ENCODE data around the gene CD22.

The CD22 gene

DNA sequence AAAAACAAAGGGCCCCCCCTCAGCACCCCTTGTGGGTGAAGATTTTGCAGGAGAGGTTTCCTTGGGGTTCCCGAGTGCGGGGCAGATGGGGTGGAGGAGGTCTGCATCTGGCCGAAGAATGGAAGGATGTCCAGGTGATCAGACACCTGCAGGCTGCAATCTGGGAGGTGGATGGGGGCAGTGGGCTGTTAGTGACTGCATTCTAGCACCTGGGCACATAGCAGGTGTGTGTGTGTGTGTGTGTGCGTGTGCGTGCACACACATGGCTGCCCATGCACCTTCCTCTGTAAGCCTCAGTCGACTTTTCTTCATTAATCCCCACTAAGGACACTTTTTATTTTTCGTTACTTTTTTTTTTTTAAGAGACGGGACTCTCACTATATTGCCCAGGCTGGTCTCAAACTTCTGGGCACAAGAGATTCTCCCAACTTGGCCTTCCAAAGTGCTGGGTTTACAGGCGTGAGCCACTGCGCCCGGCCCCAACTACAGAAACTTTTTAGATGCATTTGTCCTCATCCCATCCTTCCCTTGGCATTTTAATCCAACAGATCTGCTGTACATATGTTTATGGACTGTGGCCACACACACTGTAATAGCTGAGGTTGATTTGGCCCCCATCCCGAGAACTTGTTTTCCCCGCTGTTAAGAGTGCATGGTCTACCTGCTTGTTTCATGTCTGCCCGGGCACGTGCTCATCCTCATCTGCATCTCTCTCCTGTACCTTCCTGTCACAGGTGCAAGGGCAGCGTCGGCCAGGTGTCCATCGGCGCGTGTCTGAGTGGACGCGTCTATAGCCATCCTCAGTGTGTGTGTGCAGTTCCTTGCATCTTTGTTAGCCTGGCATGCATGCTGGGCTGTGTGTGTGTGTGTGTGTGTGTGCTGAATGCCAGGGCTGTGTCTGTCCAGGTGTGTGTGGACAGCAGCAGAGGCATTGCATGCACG is 36.3 kb upstream of the CD22 start:
- peaks cover 6% of the 10 kb centered on the region for H3K4me1 ChIP-seq
- no peaks in the 10 kb centered on the region for H3K9me3 ChIP-seq (ENCODE audit: control insufficient read depth, low read length)
- no peak overlapping the region for H3K27ac ChIP-seq
- H3K27me3 ChIP-seq (ENCODE audit: control insufficient read depth, insufficient read depth, low read length) = no peaks in the 10 kb centered on the region
- H3K9ac ChIP-seq = no peak overlapping the region
- no peak overlapping the region for H3K4me3 ChIP-seq (ENCODE audit: low read depth, low read length)
- H2AFZ ChIP-seq = no peak overlapping the region
- TF ChIP-seq, protein P1, sequence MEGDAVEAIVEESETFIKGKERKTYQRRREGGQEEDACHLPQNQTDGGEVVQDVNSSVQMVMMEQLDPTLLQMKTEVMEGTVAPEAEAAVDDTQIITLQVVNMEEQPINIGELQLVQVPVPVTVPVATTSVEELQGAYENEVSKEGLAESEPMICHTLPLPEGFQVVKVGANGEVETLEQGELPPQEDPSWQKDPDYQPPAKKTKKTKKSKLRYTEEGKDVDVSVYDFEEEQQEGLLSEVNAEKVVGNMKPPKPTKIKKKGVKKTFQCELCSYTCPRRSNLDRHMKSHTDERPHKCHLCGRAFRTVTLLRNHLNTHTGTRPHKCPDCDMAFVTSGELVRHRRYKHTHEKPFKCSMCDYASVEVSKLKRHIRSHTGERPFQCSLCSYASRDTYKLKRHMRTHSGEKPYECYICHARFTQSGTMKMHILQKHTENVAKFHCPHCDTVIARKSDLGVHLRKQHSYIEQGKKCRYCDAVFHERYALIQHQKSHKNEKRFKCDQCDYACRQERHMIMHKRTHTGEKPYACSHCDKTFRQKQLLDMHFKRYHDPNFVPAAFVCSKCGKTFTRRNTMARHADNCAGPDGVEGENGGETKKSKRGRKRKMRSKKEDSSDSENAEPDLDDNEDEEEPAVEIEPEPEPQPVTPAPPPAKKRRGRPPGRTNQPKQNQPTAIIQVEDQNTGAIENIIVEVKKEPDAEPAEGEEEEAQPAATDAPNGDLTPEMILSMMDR (IDR thresholded peaks at IDR 0.05) = no peak
- no peak overlapping the region for H3K4me2 ChIP-seq (ENCODE audit: low read length)
- no peaks in the 10 kb centered on the region for H3K36me3 ChIP-seq (ENCODE audit: control insufficient read depth, insufficient read depth, low read length)
- no peaks in the 10 kb centered on the region for H3K79me2 ChIP-seq

DNA sequence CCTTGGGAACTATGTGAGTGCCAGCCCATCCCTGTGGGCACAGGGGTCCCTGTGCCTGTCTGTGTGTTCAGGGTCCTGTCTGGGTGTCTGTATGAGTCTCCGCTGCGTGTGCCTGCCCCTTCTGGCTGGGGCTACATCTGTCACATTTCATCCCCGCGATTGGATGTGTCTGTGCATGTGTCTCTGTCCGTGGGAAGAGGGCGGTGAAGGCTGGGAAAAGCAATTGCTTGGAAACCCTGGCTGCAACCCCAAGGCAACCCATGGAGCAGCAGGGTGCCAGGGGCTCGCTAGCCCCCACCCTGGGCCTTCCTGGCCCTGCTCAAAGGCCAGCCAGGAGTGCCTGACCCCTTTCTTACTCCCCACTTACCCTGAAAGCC is 35.6 kb upstream of the CD22 start:
- H3K9ac ChIP-seq = no peak overlapping the region
- H2AFZ ChIP-seq = no peak overlapping the region
- H3K4me1 ChIP-seq = peaks cover 6% of the 10 kb centered on the region
- H3K9me3 ChIP-seq (ENCODE audit: control insufficient read depth, low read length) = no peaks in the 10 kb centered on the region
- H3K79me2 ChIP-seq = no peaks in the 10 kb centered on the region
- H3K27me3 ChIP-seq (ENCODE audit: control insufficient read depth, insufficient read depth, low read length) = no peaks in the 10 kb centered on the region
- no peak overlapping the region for H3K4me2 ChIP-seq (ENCODE audit: low read length)
- H3K27ac ChIP-seq = no peak overlapping the region
- H3K4me3 ChIP-seq (ENCODE audit: low read depth, low read length) = no peak overlapping the region
- TF ChIP-seq, protein P1 (IDR thresholded peaks at IDR 0.05) = no peak
- H3K36me3 ChIP-seq (ENCODE audit: control insufficient read depth, insufficient read depth, low read length) = no peaks in the 10 kb centered on the region

DNA sequence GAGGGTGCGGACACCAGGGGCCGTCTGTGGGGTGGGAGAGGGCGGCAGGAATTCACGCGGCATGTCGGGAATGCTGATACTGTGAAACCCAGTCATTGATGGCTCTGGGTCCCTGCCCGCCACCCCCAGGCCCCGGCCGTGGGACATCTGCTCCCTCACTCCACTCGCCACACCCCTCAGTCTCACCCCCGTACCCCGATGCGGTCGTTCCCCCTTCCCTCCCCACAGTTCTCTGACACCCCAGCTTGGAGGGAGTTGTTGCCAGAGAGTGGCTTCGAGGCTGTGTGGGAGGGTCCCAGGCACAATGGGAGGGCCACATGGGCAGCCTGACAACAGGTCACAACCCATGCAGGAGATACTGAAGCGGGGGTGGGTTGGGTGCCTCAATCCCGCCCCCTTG is 35.2 kb upstream of the CD22 start:
- H3K4me1 ChIP-seq = peaks cover 6% of the 10 kb centered on the region
- no peak overlapping the region for H2AFZ ChIP-seq
- H3K27me3 ChIP-seq (ENCODE audit: control insufficient read depth, insufficient read depth, low read length) = no peaks in the 10 kb centered on the region
- TF ChIP-seq, protein P1 (IDR thresholded peaks at IDR 0.05) = no peak
- H3K9ac ChIP-seq = no peak overlapping the region
- no peak overlapping the region for H3K27ac ChIP-seq
- H3K4me3 ChIP-seq (ENCODE audit: low read depth, low read length) = no peak overlapping the region
- H3K79me2 ChIP-seq = no peaks in the 10 kb centered on the region
- no peaks in the 10 kb centered on the region for H3K36me3 ChIP-seq (ENCODE audit: control insufficient read depth, insufficient read depth, low read length)
- H3K9me3 ChIP-seq (ENCODE audit: control insufficient read depth, low read length) = no peaks in the 10 kb centered on the region
- no peak overlapping the region for H3K4me2 ChIP-seq (ENCODE audit: low read length)

DNA sequence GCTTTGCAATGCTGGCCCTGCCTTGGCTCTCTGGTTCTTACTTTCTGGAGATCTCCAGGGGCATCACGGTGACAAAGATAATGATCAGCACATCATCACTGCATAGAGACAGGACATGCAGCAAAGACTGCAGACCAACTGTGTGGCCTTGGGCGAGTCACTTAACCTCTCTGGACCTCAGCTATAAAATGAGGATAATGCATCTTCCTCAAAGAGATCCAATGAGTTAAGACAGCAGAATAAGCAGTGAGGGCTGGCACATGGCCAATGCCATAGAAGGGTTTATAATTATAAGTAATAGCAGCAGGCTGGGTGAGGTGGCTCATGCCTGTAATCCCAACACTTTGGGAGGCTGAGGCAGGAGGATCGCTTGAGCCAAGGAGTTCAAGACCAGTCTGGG is 34.7 kb upstream of the CD22 start:
- no peak overlapping the region for H3K4me3 ChIP-seq (ENCODE audit: low read depth, low read length)
- no peaks in the 10 kb centered on the region for H3K27me3 ChIP-seq (ENCODE audit: control insufficient read depth, insufficient read depth, low read length)
- no peak overlapping the region for H3K4me2 ChIP-seq (ENCODE audit: low read length)
- peaks cover 6% of the 10 kb centered on the region for H3K4me1 ChIP-seq
- no peaks in the 10 kb centered on the region for H3K79me2 ChIP-seq
- H2AFZ ChIP-seq = no peak overlapping the region
- no peaks in the 10 kb centered on the region for H3K9me3 ChIP-seq (ENCODE audit: control insufficient read depth, low read length)
- TF ChIP-seq, protein P1 (IDR thresholded peaks at IDR 0.05) = no peak
- H3K9ac ChIP-seq = no peak overlapping the region
- H3K27ac ChIP-seq = no peak overlapping the region
- no peaks in the 10 kb centered on the region for H3K36me3 ChIP-seq (ENCODE audit: control insufficient read depth, insufficient read depth, low read length)
